Activated CD4-positive, alpha-beta T cell treated with anti-CD3 and anti-CD28 coated beads for 36 hours (primary cell): Measurements from ENCODE around the gene CMBL. TPM values are rescaled to one million over a fixed set of nuclear protein-coding genes. Genes with fewer than 3 reads are reported as not detected.
"Not testable (repeated sequence)": the region's sequence is repeated elsewhere in the genome, so short reads cannot be mapped to it uniquely, and the experiment has no call there.

Source experiments
- ATAC-seq: fragments of 200-7000 bp; cut with Tn5 transposase; one replicate; pipeline ENCODE4 v1.10.0; 2021; ENCODE audit warnings: mild to moderate bottlenecking, moderate library complexity
- CTCF ChIA-PET: fragments of 350-600 bp; sonication (Branson Sonifier 250); formaldehyde crosslinking; loops from one replicate; lab custom pipeline; 2021; ENCODE audit warnings: antibody characterized with exemption; lab: Charles Lee
- POLR2A ChIA-PET: fragments of 350-600 bp; sonication (Branson Sonifier 250); formaldehyde crosslinking; loops from one replicate; lab custom pipeline; 2021; ENCODE audit warnings: antibody characterized with exemption, inconsistent platforms; lab: Charles Lee
- DNase-seq: peaks from one replicate; pipeline ENCODE4 v3.0.0-alpha.2; 2020
- H3K27ac Mint-ChIP-seq: one replicate; pipeline ENCODE4 v1.8.0; 2021; ENCODE audit warnings: mixed read lengths
- H3K27me3 Mint-ChIP-seq: one replicate; pipeline ENCODE4 v1.8.0; 2021; ENCODE audit warnings: mixed read lengths
- H3K36me3 Mint-ChIP-seq: one replicate; pipeline ENCODE4 v1.8.0; 2021; ENCODE audit warnings: low read depth, mixed read lengths
- H3K4me1 Mint-ChIP-seq: one replicate; pipeline ENCODE4 v1.8.0; 2021; ENCODE audit warnings: mixed read lengths
- H3K4me3 Mint-ChIP-seq: one replicate; pipeline ENCODE4 v1.8.0; 2021; ENCODE audit warnings: mild to moderate bottlenecking, moderate library complexity, mixed read lengths
- H3K9me3 Mint-ChIP-seq: one replicate; pipeline ENCODE4 v1.8.0; 2021; ENCODE audit warnings: low read depth, mixed read lengths
- intact Hi-C, 2 experiments: fragments of 100-400 bp; cut with DNase I in 1 of 2; cut with micrococcal nuclease in 1 of 2; formaldehyde crosslinking; loops; one replicate each; pipeline versions ENCODE4 v1.14.2 to v1.15.1; 2022 to 2024; cut with DNase I, micrococcal nuclease
- total RNA-seq, 2 experiments: library from RNA; stranded (reverse); gene quantifications; one replicate each; pipeline ENCODE4 v1.2.3, GENCODE V29; 2021

Gene CMBL
- total RNA-seq, 2 experiments from 2014 or later: 0.46 to 0.66 TPM

DNA sequence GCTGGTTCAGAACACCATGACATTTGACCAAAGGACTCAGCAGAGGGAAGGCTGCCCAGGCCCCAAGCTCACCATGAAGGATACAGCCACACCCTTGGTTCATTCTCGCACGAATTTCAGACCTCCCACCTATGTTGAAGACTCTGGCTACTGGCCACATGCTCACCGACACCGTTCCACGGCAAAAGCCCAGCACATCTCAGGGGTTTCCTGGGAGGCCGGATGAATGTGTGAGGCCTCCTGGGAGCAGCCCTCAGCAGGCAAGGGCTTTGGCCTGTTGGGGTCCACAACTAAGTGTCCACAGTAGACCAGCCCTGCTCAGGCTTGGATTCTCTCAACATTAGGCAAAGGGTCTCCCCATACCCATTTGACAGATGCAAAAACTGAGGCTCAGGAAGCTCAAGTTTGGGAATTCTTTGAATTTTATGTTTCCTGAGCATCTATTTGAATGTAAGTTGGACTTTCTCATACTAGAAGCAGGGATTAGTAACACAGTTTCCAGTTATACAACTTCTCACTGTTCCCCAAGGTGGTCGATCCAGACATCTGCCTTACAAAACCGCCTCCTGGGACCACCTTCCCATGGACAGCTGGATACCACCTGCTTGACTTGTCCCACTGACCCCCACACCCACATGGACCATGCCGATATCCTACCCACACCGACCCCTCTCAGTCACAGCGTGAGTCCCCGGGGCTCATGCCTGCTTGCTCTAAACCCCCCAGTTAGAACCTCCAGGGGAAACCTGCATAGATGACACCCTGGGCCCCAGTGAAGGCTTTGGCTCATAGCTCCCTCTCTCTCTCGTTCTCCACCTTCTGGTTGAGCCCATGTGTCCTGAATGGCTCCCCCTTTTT is 29.7 kb downstream of the CMBL start:
- H3K9me3 Mint-ChIP-seq: no peaks in the 10 kb centered on the region
- H3K36me3 Mint-ChIP-seq: no peaks in the 10 kb centered on the region
- ATAC-seq: no peak
- ChIA-PET POLR2A (no interaction called here), CTCF (interaction anchor here (1.6 kb wide), 1 partner anchor 146 kb away, joined by 4 read pairs; no protein-coding TSS in a partner anchor)
- intact Hi-C loops: no loop called here
- peaks cover 3% of the 10 kb centered on the region for H3K27me3 Mint-ChIP-seq
- H3K4me1 Mint-ChIP-seq: peaks cover 16% of the 10 kb centered on the region
- no peak overlapping the region for H3K4me3 Mint-ChIP-seq
- H3K27ac Mint-ChIP-seq: no peak overlapping the region
- DNase-seq: no peak

DNA sequence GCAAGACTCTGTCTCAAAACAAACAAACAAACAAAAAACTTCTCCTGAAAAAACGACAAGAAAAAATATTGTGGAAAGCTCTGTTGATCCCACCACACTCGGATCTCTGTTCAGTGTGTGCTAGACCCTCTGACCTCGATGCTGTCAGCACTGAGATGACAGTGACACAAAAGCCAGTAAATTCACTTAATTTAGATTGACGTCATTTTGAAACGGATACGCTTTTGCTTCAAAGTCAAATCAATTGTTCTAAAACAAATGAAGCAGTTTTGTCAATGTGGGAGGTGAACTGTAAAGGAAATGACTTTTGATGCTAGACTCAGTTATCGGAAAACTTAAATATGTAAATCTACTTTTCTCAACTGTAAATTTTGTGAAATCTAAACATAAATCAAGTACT is 31.0 kb downstream of the CMBL start:
- intact Hi-C loops: no loop called here
- CTCF ChIA-PET: interaction anchor here (0.6 to 0.7 kb wide), 2 partner anchors 147 to 358 kb away, joined by 3 to 4 read pairs; no protein-coding TSS in a partner anchor
- H3K9me3 Mint-ChIP-seq: no peaks in the 10 kb centered on the region
- peaks cover 16% of the 10 kb centered on the region for H3K4me1 Mint-ChIP-seq
- H3K36me3 Mint-ChIP-seq: no peaks in the 10 kb centered on the region
- peaks cover 3% of the 10 kb centered on the region for H3K27me3 Mint-ChIP-seq
- no peak overlapping the region for H3K4me3 Mint-ChIP-seq
- ATAC-seq (no peak), DNase-seq (no peak)
- POLR2A ChIA-PET: no interaction called here
- no peak overlapping the region for H3K27ac Mint-ChIP-seq

DNA sequence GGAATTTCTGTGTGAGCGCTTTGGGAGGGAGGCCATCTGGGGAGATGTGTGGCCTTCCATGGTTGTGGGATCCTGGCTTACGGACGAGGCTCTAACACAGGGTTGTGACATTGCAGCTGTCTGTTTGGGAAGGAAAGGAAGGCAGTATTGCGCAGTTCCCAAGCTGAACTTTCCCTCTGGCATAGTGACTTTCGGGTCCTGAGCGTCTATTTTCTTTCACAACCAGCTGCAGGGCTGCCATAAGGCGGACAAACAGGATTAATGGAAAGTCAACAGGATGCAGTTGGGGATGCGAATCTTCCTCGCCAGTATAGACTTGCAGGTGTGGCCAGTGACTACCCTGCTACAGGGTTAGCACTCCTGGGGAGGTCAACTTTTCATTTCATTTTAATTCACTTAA is 31.7 kb downstream of the CMBL start:
- H3K27me3 Mint-ChIP-seq: peaks cover 3% of the 10 kb centered on the region
- H3K4me1 Mint-ChIP-seq: peaks cover 16% of the 10 kb centered on the region
- no peaks in the 10 kb centered on the region for H3K36me3 Mint-ChIP-seq
- intact Hi-C loops: no loop called here
- H3K4me3 Mint-ChIP-seq: no peak overlapping the region
- ChIA-PET POLR2A (no interaction called here), CTCF (interaction anchor here (0.6 kb wide), 2 partner anchors 46 to 147 kb away, joined by 3 to 4 read pairs; no protein-coding TSS in a partner anchor)
- no peak overlapping the region for H3K27ac Mint-ChIP-seq
- no peak for DNase-seq
- no peaks in the 10 kb centered on the region for H3K9me3 Mint-ChIP-seq
- ATAC-seq: no peak

DNA sequence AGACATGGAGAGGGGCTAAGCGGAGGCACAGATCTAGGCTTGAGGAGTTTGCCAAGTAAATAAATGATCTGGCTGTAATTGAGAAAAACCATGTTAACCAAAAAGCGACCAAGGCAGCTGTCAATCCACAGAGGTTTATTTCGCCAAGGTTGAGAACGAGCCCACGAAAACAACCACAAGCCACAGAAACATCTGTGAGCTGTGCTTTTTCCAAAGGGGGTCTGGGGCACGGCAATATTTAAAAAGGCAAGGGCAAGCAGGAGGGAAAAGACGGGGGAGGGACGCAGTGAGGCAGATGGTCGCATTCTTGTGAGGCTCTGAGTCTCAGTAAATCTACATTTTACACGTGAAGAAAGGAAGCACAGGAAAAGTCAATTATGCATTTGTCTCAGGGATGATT is 32.2 kb downstream of the CMBL start:
- ChIA-PET POLR2A (no interaction called here), CTCF (interaction anchor here (0.5 kb wide), 1 partner anchor 21 kb away, joined by 3 read pairs; no protein-coding TSS in a partner anchor)
- no peak overlapping the region for H3K4me3 Mint-ChIP-seq

DNA sequence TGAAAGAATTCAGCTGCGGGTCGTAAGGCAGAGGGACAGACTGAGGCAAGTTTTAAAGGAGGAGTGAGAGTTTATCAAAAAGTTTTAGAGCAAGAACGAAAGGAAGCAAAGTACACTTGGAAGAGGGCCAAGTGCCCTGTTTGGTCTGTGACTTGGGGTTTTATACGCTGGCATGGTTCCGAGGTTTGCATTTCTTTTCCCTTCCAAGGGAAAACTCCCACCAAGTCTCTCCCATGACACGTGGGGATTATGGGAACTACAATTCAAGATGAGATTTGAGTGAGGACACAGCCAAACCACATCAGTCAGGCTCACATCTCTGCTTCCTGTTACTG is 34.9 kb downstream of the CMBL start:
- peaks cover 16% of the 10 kb centered on the region for H3K4me1 Mint-ChIP-seq
- H3K9me3 Mint-ChIP-seq, intact Hi-C loops, ATAC-seq, H3K36me3 Mint-ChIP-seq, POLR2A ChIA-PET, H3K27ac Mint-ChIP-seq, DNase-seq, H3K4me3 Mint-ChIP-seq, H3K27me3 Mint-ChIP-seq: not testable (repeated sequence)
- CTCF ChIA-PET: interaction anchor here (2.5 kb wide), 1 partner anchor 11 kb away, joined by 8 read pairs; no protein-coding TSS in a partner anchor

More for the DNA sequence above, 32.2 kb downstream of the CMBL start:
- DNase-seq: no peak
- ATAC-seq: no peak
- Mint-ChIP-seq H3K4me1 (peaks cover 16% of the 10 kb centered on the region), H3K36me3 (no peaks in the 10 kb centered on the region), H3K9me3 (no peaks in the 10 kb centered on the region), H3K27ac (no peak overlapping the region), H3K27me3 (peaks cover 3% of the 10 kb centered on the region)
- intact Hi-C loops: no loop called here

DNA sequence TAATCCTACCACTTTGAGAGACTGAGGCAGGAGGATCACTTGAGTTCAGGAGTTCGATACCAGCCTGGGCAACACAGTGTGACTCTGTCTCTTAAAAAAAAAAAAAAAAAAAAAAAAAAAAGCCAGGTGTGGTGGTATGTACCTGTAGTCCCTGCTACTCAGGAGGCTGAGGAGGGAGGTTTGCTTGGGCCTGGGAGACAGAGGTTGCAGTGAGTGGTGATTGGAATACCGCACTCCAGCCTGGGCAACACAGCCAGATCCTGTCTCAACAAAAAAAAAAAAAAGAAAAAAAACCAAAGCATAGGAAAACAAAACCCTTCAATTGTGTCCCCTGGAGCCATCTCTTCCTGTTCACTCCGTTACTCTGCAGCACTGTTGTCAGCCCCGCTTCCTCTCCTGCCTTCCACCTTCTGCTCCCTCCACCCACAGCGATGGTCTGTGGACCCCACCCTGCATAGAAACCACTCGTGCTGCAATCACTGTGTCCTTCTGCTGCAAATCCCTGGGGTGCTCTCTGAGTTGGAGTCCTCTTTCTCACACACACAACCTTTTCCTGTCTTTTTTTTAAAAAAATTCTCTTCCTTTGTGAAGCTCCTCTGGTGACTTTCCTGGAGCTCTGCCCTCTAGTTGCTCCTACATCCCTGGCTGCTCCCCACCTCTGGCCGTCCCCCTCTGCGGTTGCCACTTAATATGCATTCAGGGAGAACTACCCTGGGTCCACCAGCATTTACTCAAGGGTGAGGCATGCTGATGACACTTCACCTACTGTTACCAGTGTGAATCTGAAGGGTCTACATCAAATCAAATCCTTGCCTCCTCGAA is 35.4 kb downstream of the CMBL start:
- intact Hi-C loops: no loop called here
- H3K4me1 Mint-ChIP-seq: peaks cover 19% of the 10 kb centered on the region
- CTCF ChIA-PET: interaction anchor here (2.5 kb wide), 1 partner anchor 11 kb away, joined by 8 read pairs; no protein-coding TSS in a partner anchor
- H3K4me3 Mint-ChIP-seq: no peak overlapping the region
- H3K27me3 Mint-ChIP-seq: peaks cover 2% of the 10 kb centered on the region
- H3K9me3 Mint-ChIP-seq: no peaks in the 10 kb centered on the region
- no peak for ATAC-seq
- no peak overlapping the region for H3K27ac Mint-ChIP-seq
- POLR2A ChIA-PET: no interaction called here
- no peaks in the 10 kb centered on the region for H3K36me3 Mint-ChIP-seq
- DNase-seq: no peak

DNA sequence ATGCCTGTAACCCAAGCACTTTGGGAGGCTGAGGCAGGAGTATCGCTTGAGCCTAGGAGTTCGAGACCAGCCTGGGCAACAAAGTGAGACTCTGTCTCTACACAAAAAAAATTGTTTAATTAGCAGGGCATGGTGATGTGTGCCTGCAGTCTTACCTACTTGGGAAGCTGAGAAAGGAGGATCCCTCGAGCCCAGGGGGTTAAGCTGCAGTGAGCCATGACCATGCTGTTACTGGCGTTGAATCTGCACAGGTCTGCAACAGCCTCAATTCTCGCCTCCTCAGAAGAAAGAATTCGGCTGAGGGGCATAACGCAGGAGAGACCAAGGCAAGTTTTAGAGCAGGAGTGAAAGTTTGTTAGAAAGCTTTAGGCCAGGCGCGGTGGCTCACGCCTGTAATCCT is 39.6 kb downstream of the CMBL start:
- ChIA-PET POLR2A (no interaction called here), CTCF (no interaction called here)
- H3K36me3 Mint-ChIP-seq: peaks cover 26% of the 10 kb centered on the region
- H3K4me1 Mint-ChIP-seq: peaks cover 3% of the 10 kb centered on the region
- no peak for ATAC-seq
- no peak for DNase-seq
- no peak overlapping the region for H3K4me3 Mint-ChIP-seq
- H3K27ac Mint-ChIP-seq: no peak overlapping the region
- no peaks in the 10 kb centered on the region for H3K9me3 Mint-ChIP-seq
- intact Hi-C loops: no loop called here
- no peaks in the 10 kb centered on the region for H3K27me3 Mint-ChIP-seq

DNA sequence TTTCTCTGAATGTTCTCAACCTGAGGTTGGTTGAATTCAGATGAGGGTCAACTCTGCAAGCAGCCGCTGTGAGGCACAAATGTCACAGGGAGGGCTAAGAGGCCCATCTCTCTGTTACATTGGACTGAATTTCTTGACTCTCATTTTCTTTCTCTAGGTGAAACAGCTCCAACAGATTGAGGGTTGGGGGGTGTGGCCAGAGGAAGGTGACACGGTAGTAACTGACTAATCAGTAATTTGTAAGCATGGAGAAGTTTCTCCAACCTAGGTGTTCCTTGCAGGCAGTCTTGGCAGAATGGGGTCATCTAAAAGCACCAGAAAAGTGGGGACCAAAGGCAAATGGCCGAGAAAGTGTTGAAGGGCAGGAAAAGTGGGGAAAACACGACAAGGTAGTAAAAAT is 40.9 kb downstream of the CMBL start:
- no peak overlapping the region for H3K4me3 Mint-ChIP-seq
- CTCF ChIA-PET: interaction anchor here (0.5 kb wide), 1 partner anchor 45 kb away, joined by 4 read pairs; no protein-coding TSS in a partner anchor
- POLR2A ChIA-PET: interaction anchor here (0.6 kb wide), 1 partner anchor 842 kb away, joined by 4 read pairs; no protein-coding TSS in a partner anchor
- no peaks in the 10 kb centered on the region for H3K27me3 Mint-ChIP-seq
- H3K27ac Mint-ChIP-seq: no peak overlapping the region
- intact Hi-C loops: no loop called here
- DNase-seq (no peak), ATAC-seq (no peak)
- no peaks in the 10 kb centered on the region for H3K9me3 Mint-ChIP-seq
- H3K36me3 Mint-ChIP-seq: peaks cover 37% of the 10 kb centered on the region
- H3K4me1 Mint-ChIP-seq: peaks cover 3% of the 10 kb centered on the region

DNA sequence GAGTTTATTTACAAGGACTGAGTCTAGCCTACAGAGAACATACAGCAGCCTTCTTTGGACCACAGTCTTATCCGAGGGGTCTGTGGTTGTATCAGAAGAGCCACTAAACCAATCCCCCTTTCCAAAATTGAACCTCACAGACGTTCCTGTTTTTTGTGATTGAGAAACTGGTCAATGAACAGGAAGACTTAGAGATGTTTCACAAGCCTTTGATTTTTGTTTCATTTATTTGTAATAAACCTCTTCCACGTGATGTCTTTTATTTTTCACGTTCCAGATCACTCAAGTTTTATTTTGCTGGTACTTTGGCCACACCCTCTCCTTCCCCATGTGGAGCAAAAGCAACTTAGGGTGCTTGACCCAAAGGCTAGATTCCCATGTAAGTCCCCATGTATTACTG is 41.6 kb downstream of the CMBL start:
- Mint-ChIP-seq H3K4me3 (no peak overlapping the region), H3K27me3 (no peaks in the 10 kb centered on the region), H3K36me3 (peaks cover 41% of the 10 kb centered on the region), H3K4me1 (peaks cover 3% of the 10 kb centered on the region), H3K9me3 (no peaks in the 10 kb centered on the region), H3K27ac (no peak overlapping the region)
- POLR2A ChIA-PET: interaction anchor here (0.6 kb wide), 1 partner anchor 842 kb away, joined by 4 read pairs; no protein-coding TSS in a partner anchor
- ATAC-seq (no peak), DNase-seq (no peak)
- CTCF ChIA-PET: interaction anchor here (0.5 kb wide), 1 partner anchor 46 kb away, joined by 4 read pairs; no protein-coding TSS in a partner anchor
- intact Hi-C loops: no loop called here

DNA sequence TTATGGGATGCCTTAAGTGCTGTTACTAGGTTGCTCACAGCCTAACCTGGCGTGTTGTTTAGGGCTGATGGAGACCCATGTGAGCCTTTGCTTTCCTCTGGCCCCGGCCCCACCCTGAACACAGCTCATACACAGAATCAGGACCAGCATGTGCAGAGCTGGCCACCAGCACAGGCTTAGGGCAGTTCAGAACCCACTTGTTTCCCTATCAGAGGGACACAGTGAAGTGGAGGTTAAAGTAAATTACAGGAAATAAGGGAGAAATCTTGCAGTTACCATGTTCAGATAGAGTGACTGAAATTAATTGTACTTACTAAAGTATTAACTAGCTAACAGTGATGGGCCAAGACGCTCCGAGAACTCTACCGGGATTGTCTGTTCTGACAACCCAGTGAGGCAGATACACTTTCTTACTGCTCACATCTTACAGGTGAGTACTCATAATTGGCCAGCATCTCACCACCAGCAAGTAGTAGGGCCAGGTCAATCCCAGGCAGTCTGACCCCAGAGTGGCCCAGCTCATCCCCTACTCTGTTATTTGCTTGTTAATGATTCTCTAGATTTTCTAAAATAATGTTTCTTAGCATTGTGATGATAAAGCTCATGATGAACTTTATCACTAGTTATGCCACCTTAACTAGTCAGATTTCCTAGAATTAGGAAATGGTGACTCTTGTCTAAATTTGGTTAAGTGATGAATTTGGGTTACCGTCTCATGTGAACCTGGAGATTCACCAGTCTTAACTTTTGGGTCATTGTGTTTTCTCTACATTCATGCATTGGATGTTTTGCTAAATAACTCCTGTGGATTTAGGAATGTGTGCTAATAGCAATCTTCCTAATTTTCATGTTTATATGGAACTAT is 42.2 kb downstream of the CMBL start:
- ATAC-seq: no peak
- POLR2A ChIA-PET: interaction anchor here (1.1 kb wide), 1 partner anchor 154 kb away, joined by 4 read pairs; no protein-coding TSS in a partner anchor
- Mint-ChIP-seq H3K4me1 (peaks cover 3% of the 10 kb centered on the region), H3K27me3 (no peaks in the 10 kb centered on the region), H3K36me3 (peaks cover 48% of the 10 kb centered on the region), H3K4me3 (no peak overlapping the region), H3K27ac (peak overlapping the region; percentile 31), H3K9me3 (no peaks in the 10 kb centered on the region)
- intact Hi-C loops: no loop called here
- CTCF ChIA-PET: interaction anchor here (3.4 kb wide), 1 partner anchor 18 kb away, joined by 11 read pairs; no protein-coding TSS in a partner anchor
- DNase-seq: no peak
